ENCODE measurements around the gene MYO1F.

MYO1F gene

DNA sequence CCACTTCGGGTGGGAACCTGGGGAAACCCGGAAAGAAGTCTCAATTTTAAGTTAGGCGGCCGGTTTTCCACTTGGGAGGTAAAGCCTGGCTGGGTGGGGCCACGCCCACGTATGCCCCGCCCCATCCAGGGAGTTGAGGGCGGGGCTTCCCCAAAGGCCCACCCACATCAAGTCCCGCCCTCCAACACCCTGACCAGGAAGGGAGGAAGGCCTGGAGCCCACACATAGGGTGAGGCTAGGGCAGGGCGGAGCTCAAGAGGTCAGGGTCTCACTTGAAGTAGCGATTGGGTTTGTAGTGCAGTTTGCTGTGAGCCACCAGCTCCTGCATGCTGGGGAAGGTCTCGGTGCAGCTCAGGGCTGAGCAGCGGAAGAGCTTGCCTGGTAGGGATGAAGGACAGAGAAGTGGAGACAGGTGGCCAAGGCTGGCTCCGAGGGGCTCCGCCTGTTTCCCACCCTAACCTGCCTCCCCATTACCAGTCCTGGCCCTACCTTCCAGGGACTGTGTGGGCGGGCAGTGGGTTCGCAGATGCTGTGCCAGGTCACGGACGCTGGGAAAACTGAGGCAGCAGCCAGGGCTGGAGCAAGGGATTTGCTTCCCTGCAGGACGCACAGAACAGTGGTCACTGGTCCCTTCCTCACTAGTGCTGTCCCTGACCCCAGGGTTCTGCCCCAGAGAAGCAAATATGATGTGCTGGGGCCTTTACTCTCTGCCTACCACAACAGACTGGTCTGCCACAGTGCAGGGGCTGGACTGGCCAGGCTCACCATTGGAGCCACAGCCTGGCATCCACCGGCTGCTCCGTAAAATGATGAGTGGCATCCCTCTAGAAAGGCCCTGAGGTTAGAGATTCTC, 64.9 kb downstream of the MYO1F start:
- no peak overlapping the region for H3K27ac Mint-ChIP-seq
- H3K9me3 Mint-ChIP-seq: no peaks in the 10 kb centered on the region
- DNase-seq (ENCODE audit: low spot score in 2 of 2) (no peak), ATAC-seq (ENCODE audit: low read depth) (no peak)
- H3K27me3 Mint-ChIP-seq: no peaks in the 10 kb centered on the region
- no peaks in the 10 kb centered on the region for H3K36me3 Mint-ChIP-seq
- H3K4me3 Mint-ChIP-seq: peak overlapping the region; percentile 24
- H3K4me1 Mint-ChIP-seq: peaks cover 17% of the 10 kb centered on the region

DNA sequence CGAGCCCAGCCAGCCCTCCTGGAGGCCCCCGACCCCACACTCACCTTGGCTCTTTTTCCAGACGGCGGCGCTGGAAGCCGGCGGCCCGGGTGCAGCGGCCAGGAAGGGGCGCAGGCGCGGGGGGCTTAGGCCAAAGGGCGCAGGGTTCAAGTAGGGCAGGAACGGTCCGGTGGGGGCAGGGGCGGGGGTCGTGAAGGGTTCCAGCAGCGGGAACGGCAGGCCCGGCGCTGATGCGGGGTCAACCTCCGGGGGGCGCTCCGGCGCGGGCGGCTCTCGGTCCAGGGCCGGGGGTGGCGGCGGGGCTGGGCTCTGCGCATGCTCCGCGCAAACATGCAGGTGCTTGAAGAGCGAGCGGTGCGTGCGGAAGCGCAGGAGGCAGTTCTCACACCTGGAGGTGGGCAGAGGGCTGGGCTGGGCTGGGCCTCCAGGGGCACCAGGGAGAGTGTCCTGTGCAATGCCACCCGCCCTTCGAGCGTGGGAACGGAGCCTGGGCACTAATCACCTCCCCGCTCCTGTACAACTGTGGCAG, 65.6 kb downstream of the MYO1F start:
- Mint-ChIP-seq H3K27me3 (no peaks in the 10 kb centered on the region), H3K4me1 (peaks cover 15% of the 10 kb centered on the region), H3K9me3 (no peaks in the 10 kb centered on the region), H3K36me3 (no peaks in the 10 kb centered on the region), H3K27ac (no peak overlapping the region), H3K4me3 (no peak overlapping the region)
- ATAC-seq (ENCODE audit: low read depth) (no peak), DNase-seq (ENCODE audit: low spot score in 2 of 2) (no peak)

DNA sequence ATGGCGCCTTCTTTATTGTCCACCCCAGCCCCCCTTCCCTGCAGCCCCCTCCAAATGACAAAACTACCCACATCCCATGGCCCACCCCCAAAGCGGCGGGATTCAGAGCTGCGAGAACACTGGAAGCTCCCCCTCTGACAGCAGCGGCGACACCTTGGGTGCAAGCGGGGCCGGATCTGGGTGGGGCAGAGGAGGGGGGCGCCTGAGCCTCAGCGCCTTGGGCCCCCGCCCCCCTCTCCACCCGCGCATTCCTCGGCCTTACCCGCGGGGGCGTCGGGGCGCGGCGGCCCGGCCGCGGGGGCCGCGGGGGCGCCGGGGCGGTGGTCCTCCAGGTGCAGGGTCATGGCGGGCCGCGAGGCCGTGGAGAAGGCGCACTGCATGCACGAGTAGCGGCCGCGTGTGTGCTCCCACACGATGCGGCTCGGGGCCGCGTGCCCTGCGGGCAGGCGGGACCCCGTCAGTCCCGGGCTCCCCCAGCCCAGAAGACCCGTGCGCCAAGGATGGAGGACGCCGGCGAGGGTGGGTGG, 66.6 kb downstream of the MYO1F start:
- ATAC-seq (ENCODE audit: low read depth) (no peak), DNase-seq (ENCODE audit: low spot score in 2 of 2) (no peak)
- Mint-ChIP-seq H3K4me1 (peaks cover 20% of the 10 kb centered on the region), H3K36me3 (no peaks in the 10 kb centered on the region), H3K27me3 (no peaks in the 10 kb centered on the region), H3K9me3 (no peaks in the 10 kb centered on the region), H3K27ac (no peak overlapping the region), H3K4me3 (no peak overlapping the region)

DNA sequence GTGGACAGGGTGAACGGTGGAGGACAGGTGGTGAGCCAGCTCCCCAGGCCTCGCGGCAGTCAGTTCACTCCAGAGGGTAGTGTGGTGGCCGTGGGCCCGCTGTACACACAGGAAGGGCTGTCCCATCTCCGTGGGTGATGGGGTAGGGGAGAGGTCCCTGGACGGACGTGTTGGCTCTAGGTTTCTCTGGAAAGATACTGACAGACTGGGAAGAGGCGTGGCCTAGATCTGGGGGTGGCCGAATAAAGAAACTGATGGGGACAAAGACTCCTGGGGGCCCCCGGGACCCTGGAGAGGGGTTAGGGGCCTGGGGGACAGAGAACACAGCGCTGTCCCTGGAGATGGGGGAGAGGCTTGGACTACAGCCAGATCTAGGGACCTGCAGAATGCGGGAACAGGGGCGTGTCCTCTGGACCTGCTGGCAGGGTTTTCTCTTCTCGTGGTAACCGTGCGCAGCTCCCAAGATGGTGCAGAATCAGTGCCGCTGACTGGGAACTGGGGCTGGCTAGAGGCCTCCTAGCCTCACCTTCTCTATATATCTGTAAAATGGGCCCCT, 70.8 kb downstream of the MYO1F start:
- H3K4me1 Mint-ChIP-seq: peaks cover 10% of the 10 kb centered on the region
- ATAC-seq (ENCODE audit: low read depth) (no peak), DNase-seq (ENCODE audit: low spot score in 2 of 2) (no peak)
- H3K27ac Mint-ChIP-seq: peak overlapping the region; percentile 72
- H3K9me3 Mint-ChIP-seq: no peaks in the 10 kb centered on the region
- H3K27me3 Mint-ChIP-seq: no peaks in the 10 kb centered on the region
- H3K4me3 Mint-ChIP-seq: peak overlapping the region; percentile 89
- H3K36me3 Mint-ChIP-seq: no peaks in the 10 kb centered on the region

DNA sequence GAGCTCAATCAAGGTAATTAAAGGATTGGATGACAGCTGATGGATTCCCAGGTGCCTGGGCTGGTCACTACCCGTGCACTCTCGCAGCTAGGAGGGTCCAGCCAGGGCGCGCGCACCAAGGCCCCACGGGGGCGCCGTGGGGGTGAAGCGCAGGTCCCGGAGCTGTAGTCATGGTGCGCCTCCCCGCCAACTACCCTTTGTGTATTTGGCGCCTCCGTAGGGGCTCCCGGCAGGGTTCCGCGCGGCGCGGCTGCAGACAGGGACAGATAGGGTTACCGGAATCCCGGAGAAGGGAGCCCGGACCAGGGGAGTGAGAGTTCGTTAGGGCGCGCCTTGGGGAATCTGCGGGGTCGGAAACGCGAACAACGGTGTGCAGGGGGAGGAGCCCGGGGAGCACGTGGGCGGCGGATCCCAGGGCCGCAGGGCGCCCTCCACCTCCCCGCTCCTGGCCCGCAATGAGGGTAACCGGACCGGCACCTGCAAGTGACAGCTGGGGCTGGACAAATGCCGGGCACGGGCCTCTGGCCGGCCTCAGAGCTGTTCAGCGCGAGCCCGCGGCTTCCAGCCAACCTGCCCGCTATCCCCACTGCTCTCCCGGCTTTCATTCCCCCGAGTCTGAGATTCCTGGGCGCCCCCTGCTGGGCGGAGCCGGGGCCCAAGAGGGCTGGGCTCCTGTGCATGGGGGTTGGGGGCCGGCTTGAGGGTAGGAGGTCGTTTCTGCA, 71.4 kb downstream of the MYO1F start:
- Mint-ChIP-seq H3K9me3 (no peaks in the 10 kb centered on the region), H3K4me1 (peaks cover 10% of the 10 kb centered on the region), H3K4me3 (peak overlapping the region; percentile 89), H3K27me3 (no peaks in the 10 kb centered on the region), H3K27ac (peak overlapping the region; percentile 72), H3K36me3 (no peaks in the 10 kb centered on the region)
- DNase-seq (ENCODE audit: low spot score in 2 of 2) (peak; percentile 66 to 76), ATAC-seq (ENCODE audit: low read depth) (peak; percentile 79)

DNA sequence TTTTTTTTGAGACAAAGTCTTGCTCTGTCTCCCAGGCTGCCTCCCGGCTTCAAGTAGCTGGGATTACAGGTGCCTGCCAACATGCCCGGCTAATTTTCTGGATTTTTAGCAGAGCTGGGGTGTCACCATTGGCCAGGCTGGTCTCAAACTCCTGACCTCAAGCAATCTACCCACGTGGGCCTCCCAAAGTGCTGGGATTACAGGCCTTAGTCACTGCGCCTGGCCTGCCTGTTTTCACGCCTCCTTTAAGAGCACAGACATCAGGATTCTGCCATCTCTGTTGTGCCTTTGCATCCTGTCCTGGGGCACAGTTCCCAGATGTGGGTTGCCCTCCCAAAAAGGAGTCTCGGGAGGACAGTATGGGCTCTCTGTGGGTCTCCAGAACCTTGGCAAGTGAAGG, 72.3 kb downstream of the MYO1F start:
- Mint-ChIP-seq H3K27me3 (no peaks in the 10 kb centered on the region), H3K4me1 (peaks cover 10% of the 10 kb centered on the region), H3K27ac (no peak overlapping the region), H3K36me3 (no peaks in the 10 kb centered on the region), H3K4me3 (peak overlapping the region; percentile 74), H3K9me3 (no peaks in the 10 kb centered on the region)
- ATAC-seq (ENCODE audit: low read depth) (no peak), DNase-seq (ENCODE audit: low spot score in 2 of 2) (no peak)

DNA sequence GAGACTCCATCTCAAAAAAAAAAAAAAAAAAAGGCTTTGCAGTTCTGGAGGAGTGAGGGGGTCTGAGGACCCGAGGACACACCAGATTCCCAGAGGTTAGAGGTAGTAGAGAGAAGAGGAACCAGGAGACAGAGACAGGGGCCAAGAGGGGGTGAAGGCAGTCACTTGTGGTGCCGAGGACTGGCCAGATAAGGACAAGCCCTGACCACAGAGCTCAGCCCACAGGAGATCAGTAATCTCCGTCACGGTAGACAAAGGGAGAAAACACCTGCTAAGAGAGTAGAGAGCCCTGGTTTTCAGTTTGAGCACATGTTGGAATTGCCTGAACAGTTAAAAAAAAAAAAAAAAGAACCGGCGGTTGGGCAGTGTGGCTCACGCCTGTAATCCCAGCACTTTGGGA, 73.1 kb downstream of the MYO1F start:
- Mint-ChIP-seq H3K9me3 (no peaks in the 10 kb centered on the region), H3K27ac (no peak overlapping the region), H3K36me3 (no peaks in the 10 kb centered on the region), H3K4me1 (peaks cover 10% of the 10 kb centered on the region), H3K4me3 (peak overlapping the region; percentile 51), H3K27me3 (no peaks in the 10 kb centered on the region)
- DNase-seq (ENCODE audit: low spot score in 2 of 2) (no peak), ATAC-seq (ENCODE audit: low read depth) (no peak)

DNA sequence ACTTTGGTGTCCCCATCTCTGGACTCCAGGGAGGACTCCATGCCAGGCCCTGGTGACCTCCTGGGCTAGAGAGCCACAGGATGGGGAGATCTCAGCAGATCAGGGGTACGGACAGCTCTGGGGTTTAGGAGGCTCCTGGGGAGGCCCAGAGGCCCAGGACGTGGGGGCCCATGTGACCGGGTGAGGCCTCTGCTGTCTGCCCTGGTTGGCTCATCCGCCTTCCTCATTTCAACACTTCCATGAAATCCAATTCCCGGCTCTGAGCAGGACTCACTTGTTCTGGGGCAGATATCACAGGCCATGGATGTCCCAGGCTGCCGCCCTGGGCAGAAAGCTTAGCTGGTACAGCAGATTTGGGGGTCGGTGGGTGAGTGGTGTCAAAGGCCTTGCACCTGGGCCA, 73.7 kb downstream of the MYO1F start:
- H3K4me3 Mint-ChIP-seq: no peak overlapping the region
- H3K27ac Mint-ChIP-seq: no peak overlapping the region
- peaks cover 9% of the 10 kb centered on the region for H3K4me1 Mint-ChIP-seq
- no peak for ATAC-seq (ENCODE audit: low read depth)
- no peak for DNase-seq (ENCODE audit: low spot score in 2 of 2)
- no peaks in the 10 kb centered on the region for H3K27me3 Mint-ChIP-seq
- H3K9me3 Mint-ChIP-seq: no peaks in the 10 kb centered on the region
- no peaks in the 10 kb centered on the region for H3K36me3 Mint-ChIP-seq

DNA sequence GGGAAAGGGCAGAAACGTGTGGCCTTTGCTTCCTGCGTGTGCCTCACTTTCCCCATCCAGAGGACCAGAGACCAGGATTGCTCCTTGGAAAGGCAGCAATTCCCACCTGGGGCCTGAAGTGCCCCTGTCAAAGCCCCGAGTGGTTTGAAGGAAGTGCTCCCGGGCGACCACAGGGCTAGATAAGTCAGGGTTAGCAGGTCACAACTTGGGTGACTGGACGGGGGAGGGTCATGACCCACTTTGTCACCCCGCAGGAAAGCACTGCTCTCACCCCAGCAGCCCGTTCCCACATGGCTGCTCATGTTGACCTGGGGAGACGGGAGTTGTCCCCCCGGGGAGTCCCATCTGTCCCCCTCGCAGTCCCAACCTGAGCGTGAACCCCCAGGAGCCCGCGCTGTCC, 75.3 kb downstream of the MYO1F start:
- no peak overlapping the region for H3K27ac Mint-ChIP-seq
- H3K36me3 Mint-ChIP-seq: no peaks in the 10 kb centered on the region
- no peak overlapping the region for H3K4me3 Mint-ChIP-seq
- no peak for ATAC-seq (ENCODE audit: low read depth)
- no peaks in the 10 kb centered on the region for H3K9me3 Mint-ChIP-seq
- peaks cover 8% of the 10 kb centered on the region for H3K4me1 Mint-ChIP-seq
- DNase-seq (ENCODE audit: low spot score in 2 of 2): no peak
- no peaks in the 10 kb centered on the region for H3K27me3 Mint-ChIP-seq

DNA sequence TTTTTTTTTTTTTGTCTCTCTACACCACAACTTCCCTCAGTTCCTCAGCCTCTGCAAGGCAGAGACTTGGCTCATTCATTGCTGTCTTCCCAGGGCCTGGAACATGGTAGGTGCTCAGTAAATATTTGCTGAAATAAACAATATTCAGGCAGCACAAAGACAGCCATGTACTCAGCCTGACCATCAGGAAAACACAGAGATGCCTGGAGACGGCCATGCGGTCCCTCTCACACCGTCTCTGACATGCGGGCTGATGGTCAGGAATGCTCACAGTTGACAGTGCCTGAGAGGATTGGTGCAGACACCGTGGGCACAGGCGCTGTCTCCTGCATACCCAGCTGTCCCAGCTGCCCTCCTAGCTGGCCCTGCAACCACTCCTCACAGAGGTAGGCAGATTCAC, 75.7 kb downstream of the MYO1F start:
- Mint-ChIP-seq H3K27ac (no peak overlapping the region), H3K4me3 (no peak overlapping the region), H3K36me3 (no peaks in the 10 kb centered on the region), H3K9me3 (no peaks in the 10 kb centered on the region), H3K27me3 (no peaks in the 10 kb centered on the region), H3K4me1 (peaks cover 8% of the 10 kb centered on the region)
- ATAC-seq (ENCODE audit: low read depth) (no peak), DNase-seq (ENCODE audit: low spot score in 2 of 2) (no peak)

DNA sequence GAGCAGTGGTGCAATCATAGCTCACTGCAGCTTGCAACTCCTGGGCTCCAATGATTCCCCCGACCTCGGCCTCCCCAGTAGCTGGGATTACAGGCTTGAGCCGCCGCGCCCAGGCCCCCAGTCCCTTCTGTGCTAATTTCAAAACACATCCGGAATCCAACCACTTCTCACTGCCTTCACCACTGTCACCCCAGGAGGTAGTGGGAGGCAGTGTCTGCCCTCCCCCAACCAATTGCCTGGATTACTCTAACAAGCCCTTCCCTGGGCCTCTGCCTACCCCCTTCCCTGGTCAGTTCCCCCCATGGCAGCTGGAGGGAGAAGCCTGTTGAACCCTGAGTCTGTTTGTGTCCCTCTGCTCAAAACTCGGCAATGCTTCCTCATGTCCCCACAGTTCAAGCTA, 77.1 kb downstream of the MYO1F start:
- ATAC-seq (ENCODE audit: low read depth) (no peak), DNase-seq (ENCODE audit: low spot score in 2 of 2) (no peak)
- Mint-ChIP-seq H3K4me3 (no peak overlapping the region), H3K4me1 (peaks cover 2% of the 10 kb centered on the region), H3K9me3 (no peaks in the 10 kb centered on the region), H3K27me3 (no peaks in the 10 kb centered on the region), H3K27ac (no peak overlapping the region), H3K36me3 (no peaks in the 10 kb centered on the region)

DNA sequence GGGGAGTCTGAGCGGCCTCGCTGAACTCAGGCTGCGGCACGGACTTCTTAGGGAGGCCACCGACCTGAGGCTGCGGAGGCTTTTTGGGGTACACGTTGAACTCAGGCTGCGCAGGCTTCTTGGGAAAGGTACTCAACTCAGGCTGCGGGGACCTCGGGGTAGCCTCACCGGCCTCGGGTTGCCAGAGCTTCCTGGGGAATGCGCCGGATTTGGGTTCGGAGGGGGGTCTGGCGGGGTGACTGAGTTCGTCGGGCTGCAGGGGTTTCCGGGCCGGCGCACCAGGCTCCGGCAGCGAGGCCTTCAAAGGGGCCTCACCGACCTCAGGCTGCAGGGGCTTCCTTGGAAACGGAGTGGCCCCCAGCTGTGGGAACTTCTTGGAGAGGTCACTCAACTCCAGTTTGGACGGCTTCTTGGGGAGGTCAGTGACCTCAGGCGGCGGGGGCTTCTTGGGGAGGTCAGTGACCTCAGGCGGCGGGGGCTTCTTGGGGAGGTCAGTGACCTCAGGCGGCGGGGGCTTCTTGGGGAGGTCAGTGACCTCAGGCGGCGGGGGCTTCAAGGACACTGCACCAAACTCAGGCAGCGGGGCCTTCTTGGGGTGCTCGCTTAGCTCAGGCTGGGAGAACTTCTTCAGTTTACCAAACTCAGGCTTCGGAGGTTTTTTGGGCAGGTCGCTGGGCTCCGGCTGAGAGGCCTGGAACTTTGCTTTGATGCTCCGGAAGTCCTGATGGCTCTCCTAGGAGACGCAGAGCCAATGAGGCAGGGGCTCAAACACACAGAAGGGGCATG, 78.0 kb downstream of the MYO1F start:
- no peak overlapping the region for H3K4me3 Mint-ChIP-seq
- no peaks in the 10 kb centered on the region for H3K36me3 Mint-ChIP-seq
- no peak overlapping the region for H3K27ac Mint-ChIP-seq
- no peaks in the 10 kb centered on the region for H3K27me3 Mint-ChIP-seq
- ATAC-seq (ENCODE audit: low read depth) (no peak), DNase-seq (ENCODE audit: low spot score in 2 of 2) (no peak)
- H3K9me3 Mint-ChIP-seq: no peaks in the 10 kb centered on the region
- H3K4me1 Mint-ChIP-seq: no peaks in the 10 kb centered on the region

DNA sequence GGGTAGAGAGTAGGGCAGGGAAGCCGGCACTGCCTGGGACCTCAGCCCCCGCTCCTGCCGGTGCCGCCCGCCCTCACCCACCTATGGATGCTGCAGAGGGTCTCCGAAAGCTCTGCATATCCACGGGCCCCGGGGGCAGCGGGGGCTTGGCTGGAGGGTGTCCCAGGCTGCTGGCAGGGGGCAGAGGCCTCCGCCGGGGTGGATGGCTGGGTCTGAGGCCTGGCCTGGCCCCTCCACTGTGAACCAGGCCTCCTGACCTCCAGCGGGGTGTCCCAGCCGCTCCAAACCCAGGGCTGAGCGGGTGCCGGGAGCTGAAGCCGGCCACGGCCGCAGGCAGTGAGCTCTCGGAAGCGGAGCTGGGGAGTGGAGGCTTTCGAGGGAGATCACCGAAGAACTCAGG, 78.9 kb downstream of the MYO1F start:
- DNase-seq (ENCODE audit: low spot score in 2 of 2) (no peak), ATAC-seq (ENCODE audit: low read depth) (no peak)
- no peaks in the 10 kb centered on the region for H3K9me3 Mint-ChIP-seq
- H3K36me3 Mint-ChIP-seq: no peaks in the 10 kb centered on the region
- H3K4me3 Mint-ChIP-seq: no peak overlapping the region
- H3K4me1 Mint-ChIP-seq: no peaks in the 10 kb centered on the region
- no peaks in the 10 kb centered on the region for H3K27me3 Mint-ChIP-seq
- H3K27ac Mint-ChIP-seq: no peak overlapping the region

All from memory B cell (primary cell).